Gastrocnemius medialis (tissue), 4 donors: ENCODE measurements around the gene TEX35. TPM values are rescaled to one million over a fixed set of nuclear protein-coding genes. Genes with fewer than 3 reads are reported as not detected.
"Not testable (repeated sequence)": the region's sequence is repeated elsewhere in the genome, so short reads cannot be mapped to it uniquely, and the experiment has no call there.

Source experiments
- ATAC-seq, 2 donors: fragments of 150-250 bp; one replicate each; pipeline ENCODE4 v1.9.1; 2016
- DNase-seq, 2 donors: peaks; one replicate each; pipeline ENCODE4 v3.0.0-alpha.2; 2019
- H3K27ac ChIP-seq, 4 donors: fragments of 200-600 bp; sonication (generic); 1 replicate in 1 of 4; 2 replicates in 3 of 4; pipeline ENCODE4 v1.5.1; 2016 to 2018; ENCODE audit warnings: mild to moderate bottlenecking in 2 of 4, moderate library complexity in 1 of 4
- H3K27me3 ChIP-seq, 3 donors: fragments of 200-600 bp; sonication (generic) in 2 of 3; 1 replicate in 1 of 3; 2 replicates in 2 of 3; pipeline versions ENCODE4 v1.5.1 to v1.6.0; 2016 to 2019; ENCODE audit warnings: mild to moderate bottlenecking in 1 of 3, moderate library complexity in 1 of 3
- H3K36me3 ChIP-seq, 2 donors: fragments of 200-600 bp; sonication (generic) in 1 of 2; one replicate each; pipeline ENCODE4 v1.5.1; 2017 to 2018
- H3K4me1 ChIP-seq, 2 donors: fragments of 200-600 bp; sonication (generic) in 1 of 2; one replicate each; pipeline ENCODE4 v1.5.1; 2016 to 2017; ENCODE audit warnings: mild to moderate bottlenecking in 2 of 2
- H3K4me3 ChIP-seq, 4 donors: fragments of 200-600 bp; sonication (generic) in 3 of 4; 1 replicate in 1 of 4; 2 replicates in 3 of 4; pipeline ENCODE4 v1.5.1; 2016 to 2019; ENCODE audit warnings: mild to moderate bottlenecking in 2 of 4
- H3K9me3 ChIP-seq, 3 donors: fragments of 200-600 bp; sonication (generic) in 2 of 3; 1 replicate in 1 of 3; 2 replicates in 2 of 3; pipeline ENCODE4 v1.5.1; 2016 to 2019
- POLR2A ChIP-seq, 2 donors: fragments of 450-650 bp; IDR thresholded peaks; one replicate each; pipeline ENCODE4 v1.6.1; 2017; ENCODE audit warnings: antibody characterized with exemption in 2 of 2, mild to moderate bottlenecking in 2 of 2, moderate library complexity in 2 of 2
- in situ Hi-C, 4 donors: fragments of 200-750 bp; cut with MboI; loops; one replicate each; pipeline versions ENCODE4 v1.15.0 to v1.8.0; 2017; ENCODE audit warnings: low sequenced_read_pairs in 4 of 4
- intact Hi-C: fragments of 100-400 bp; cut with DNase I; formaldehyde crosslinking; loops from one replicate; pipeline ENCODE4 v1.15.1; 2023; ENCODE audit warnings: low total_unique reads
- total RNA-seq, 4 donors: library from RNA; depleted of rRNA; stranded (reverse); fragments of >200 nt; gene quantifications; one replicate each; pipeline versions ENCODE4 v1.1.0 to v1.2.3, GENCODE V29; 2016
- TF ChIP-seq, protein P1 (sequence below), 5 experiments: fragments of 450-650 bp in 3 of 5; fragments of 200-600 bp in 2 of 5; sonication (generic) in 2 of 5; IDR thresholded peaks in 4 of 5; conservative IDR thresholded peaks in 1 of 5; 1 replicate in 4 of 5; 2 replicates in 1 of 5; pipeline ENCODE4 v1.5.1; 2016 to 2019; ENCODE audit warnings: antibody characterized with exemption in 5 of 5, mild to moderate bottlenecking in 3 of 5, moderate library complexity in 3 of 5

Gene TEX35
- total RNA-seq, 4 donors from 2014 or later: not detected

DNA sequence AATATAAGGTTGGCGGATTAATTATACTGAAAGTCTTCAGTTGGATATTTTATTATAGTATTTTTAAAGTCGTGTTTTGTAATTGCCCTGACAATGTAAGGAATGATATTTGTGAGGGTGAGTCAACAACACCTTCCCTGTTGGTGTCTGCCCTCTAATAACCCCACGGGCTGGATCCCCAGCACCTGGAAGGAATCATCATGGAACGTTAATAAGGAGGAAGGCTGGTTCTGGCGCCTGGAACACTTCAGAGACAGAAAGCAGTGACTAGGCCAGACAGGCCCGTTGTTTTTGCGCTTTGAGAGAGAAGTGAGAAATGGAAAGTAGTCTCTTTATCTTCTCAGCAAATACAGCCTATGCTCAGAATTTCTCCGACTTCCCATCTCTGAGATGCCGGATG, 31.6 kb downstream of the TEX35 start:
- intact Hi-C loops (loop anchor here (10.0 kb wide), 1 partner anchor 180 kb away; the partner anchor contains the start of gene RALGPS2), in situ Hi-C loops (loop anchor here in 3 of 4 donors (25.0 kb wide), 2 partner anchors 468 to 818 kb away; partner anchors contain the start of gene AXDND1 (in 2 of the 3))
- no peaks in the 10 kb centered on the region for H3K9me3 ChIP-seq
- TF ChIP-seq POLR2A (IDR thresholded peaks at IDR 0.05): no peak
- TF ChIP-seq, protein P1, sequence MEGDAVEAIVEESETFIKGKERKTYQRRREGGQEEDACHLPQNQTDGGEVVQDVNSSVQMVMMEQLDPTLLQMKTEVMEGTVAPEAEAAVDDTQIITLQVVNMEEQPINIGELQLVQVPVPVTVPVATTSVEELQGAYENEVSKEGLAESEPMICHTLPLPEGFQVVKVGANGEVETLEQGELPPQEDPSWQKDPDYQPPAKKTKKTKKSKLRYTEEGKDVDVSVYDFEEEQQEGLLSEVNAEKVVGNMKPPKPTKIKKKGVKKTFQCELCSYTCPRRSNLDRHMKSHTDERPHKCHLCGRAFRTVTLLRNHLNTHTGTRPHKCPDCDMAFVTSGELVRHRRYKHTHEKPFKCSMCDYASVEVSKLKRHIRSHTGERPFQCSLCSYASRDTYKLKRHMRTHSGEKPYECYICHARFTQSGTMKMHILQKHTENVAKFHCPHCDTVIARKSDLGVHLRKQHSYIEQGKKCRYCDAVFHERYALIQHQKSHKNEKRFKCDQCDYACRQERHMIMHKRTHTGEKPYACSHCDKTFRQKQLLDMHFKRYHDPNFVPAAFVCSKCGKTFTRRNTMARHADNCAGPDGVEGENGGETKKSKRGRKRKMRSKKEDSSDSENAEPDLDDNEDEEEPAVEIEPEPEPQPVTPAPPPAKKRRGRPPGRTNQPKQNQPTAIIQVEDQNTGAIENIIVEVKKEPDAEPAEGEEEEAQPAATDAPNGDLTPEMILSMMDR (IDR thresholded peaks at IDR 0.05 in 4 of 5, conservative IDR thresholded peaks at IDR 0.05 in 1 of 5): no peak
- no peaks in the 10 kb centered on the region for H3K36me3 ChIP-seq
- DNase-seq (no peak), ATAC-seq (no peak)
- no peak overlapping the region for H3K27ac ChIP-seq
- H3K27me3 ChIP-seq: no peaks in the 10 kb centered on the region
- H3K4me3 ChIP-seq: no peak overlapping the region
- peaks cover 4 to 13% of the 10 kb centered on the region in 2 donors for H3K4me1 ChIP-seq

DNA sequence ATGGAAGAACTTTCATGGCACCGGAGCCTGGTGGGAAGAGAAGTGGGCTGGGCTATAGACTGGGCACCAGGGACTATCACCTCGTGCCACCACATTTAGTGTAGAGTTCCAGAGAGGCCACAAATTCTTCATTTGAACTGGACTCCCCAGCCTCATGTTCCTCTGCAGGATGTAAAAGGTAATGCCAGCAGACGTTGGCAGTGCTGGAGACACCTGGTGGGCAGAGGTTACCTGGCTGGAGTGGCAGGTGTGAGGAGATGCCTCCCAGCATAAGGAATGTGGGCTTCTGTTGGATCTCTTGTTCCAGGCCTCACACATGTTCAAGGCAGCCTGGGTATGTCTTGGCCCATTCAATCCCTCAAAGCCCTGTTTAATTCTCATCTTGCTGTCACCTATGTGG, 35.2 kb downstream of the TEX35 start:
- no peaks in the 10 kb centered on the region for H3K27me3 ChIP-seq
- TF ChIP-seq, protein P1 (IDR thresholded peaks at IDR 0.05 in 4 of 5, conservative IDR thresholded peaks at IDR 0.05 in 1 of 5): no peak
- no peak for TF ChIP-seq POLR2A (IDR thresholded peaks at IDR 0.05)
- H3K9me3 ChIP-seq: no peaks in the 10 kb centered on the region
- no peaks in the 10 kb centered on the region for H3K36me3 ChIP-seq
- DNase-seq (no peak), ATAC-seq (no peak)
- H3K4me3 ChIP-seq: no peak overlapping the region
- intact Hi-C loops (loop anchor here (10.0 kb wide), 1 partner anchor 177 kb away; the partner anchor contains the start of gene RALGPS2), in situ Hi-C loops (loop anchor here in 3 of 4 donors (25.0 kb wide), 2 partner anchors 464 to 814 kb away; partner anchors contain the start of gene AXDND1 (in 2 of the 3))
- no peak overlapping the region for H3K27ac ChIP-seq
- peaks cover 0 to under 1% of the 10 kb centered on the region in 2 donors for H3K4me1 ChIP-seq

DNA sequence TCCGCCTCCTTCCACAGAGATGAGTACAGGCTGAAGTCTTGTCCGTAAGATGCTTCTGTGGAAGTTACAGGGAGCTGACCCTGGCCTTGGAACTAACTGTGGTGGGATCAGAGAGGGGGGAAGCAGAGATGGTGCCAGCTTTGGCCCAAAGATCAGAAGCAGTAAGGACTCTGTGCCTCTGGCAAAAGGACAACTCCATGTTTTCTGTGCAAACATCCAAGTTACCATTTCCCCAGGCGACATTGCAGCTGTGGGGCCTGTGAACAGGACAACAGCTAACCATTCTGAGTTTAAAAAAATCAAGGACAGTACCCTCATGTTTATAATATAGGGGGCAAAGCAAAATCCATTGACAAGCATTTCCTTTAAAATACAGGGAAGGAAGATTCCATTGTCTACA, 38.4 kb downstream of the TEX35 start:
- intact Hi-C loops (no loop called here), in situ Hi-C loops (no loop called here)
- no peak overlapping the region for H3K27ac ChIP-seq
- no peak for TF ChIP-seq POLR2A (IDR thresholded peaks at IDR 0.05)
- TF ChIP-seq, protein P1 (IDR thresholded peaks at IDR 0.05 in 4 of 5, conservative IDR thresholded peaks at IDR 0.05 in 1 of 5): no peak
- ATAC-seq: no peak
- H3K27me3 ChIP-seq: no peaks in the 10 kb centered on the region
- H3K4me3 ChIP-seq: no peak overlapping the region
- no peak for DNase-seq
- no peaks in the 10 kb centered on the region for H3K36me3 ChIP-seq
- no peaks in the 10 kb centered on the region for H3K9me3 ChIP-seq
- H3K4me1 ChIP-seq: no peaks in the 10 kb centered on the region

DNA sequence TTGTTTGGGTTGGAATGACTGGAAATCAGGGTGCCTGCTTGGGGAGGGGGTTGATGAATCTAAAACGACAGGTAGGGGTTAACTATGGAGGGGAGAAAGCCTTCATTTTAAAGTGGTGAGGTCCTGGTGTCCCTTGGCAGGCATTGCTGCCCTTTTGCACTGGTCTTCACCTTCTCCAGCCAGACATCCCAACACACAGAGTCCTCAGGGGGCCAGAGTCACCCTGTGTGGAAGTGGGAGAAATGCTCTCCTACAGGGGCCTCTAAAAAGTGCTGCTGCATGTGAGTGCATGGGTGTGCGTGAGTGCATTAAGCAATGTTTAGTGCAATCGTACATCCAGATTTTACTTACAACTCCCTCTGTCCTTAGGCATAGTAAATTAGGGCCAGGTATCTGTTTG, 39.0 kb downstream of the TEX35 start:
- DNase-seq (no peak), ATAC-seq (no peak)
- in situ Hi-C loops: no loop called here
- Histone ChIP-seq H3K27me3 (no peaks in the 10 kb centered on the region), H3K27ac (no peak overlapping the region), H3K4me3 (no peak overlapping the region), H3K9me3 (no peaks in the 10 kb centered on the region), H3K36me3 (no peaks in the 10 kb centered on the region), H3K4me1 (no peaks in the 10 kb centered on the region)
- intact Hi-C loops: no loop called here
- TF ChIP-seq POLR2A (IDR thresholded peaks at IDR 0.05): no peak
- TF ChIP-seq, protein P1 (IDR thresholded peaks at IDR 0.05 in 4 of 5, conservative IDR thresholded peaks at IDR 0.05 in 1 of 5): no peak

DNA sequence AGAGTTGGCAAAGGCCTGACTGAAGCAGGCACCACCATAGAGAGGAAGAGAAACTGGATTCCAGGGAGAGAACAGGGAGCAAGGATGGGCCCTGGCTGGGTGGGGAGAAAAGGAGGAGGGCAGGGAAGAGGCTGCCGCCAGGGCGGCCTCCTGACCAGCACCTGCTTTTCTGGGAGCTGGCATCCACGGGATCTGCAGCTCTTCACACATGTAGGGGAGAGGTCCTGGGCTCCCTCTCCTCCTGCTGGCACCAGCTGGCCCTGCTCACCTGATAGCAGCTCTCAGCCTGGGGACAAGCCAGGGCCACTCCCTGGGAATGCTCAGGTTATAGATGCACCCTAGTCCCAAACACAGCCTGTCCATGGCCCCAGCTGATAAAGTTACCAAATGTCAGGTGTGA, 39.9 kb downstream of the TEX35 start:
- no peaks in the 10 kb centered on the region for H3K9me3 ChIP-seq
- H3K27me3 ChIP-seq: no peaks in the 10 kb centered on the region
- TF ChIP-seq, protein P1 (IDR thresholded peaks at IDR 0.05 in 4 of 5, conservative IDR thresholded peaks at IDR 0.05 in 1 of 5): no peak
- in situ Hi-C loops: no loop called here
- no peaks in the 10 kb centered on the region for H3K4me1 ChIP-seq
- H3K27ac ChIP-seq: no peak overlapping the region
- no peak overlapping the region for H3K4me3 ChIP-seq
- intact Hi-C loops: no loop called here
- H3K36me3 ChIP-seq: no peaks in the 10 kb centered on the region
- DNase-seq (no peak), ATAC-seq (no peak)

DNA sequence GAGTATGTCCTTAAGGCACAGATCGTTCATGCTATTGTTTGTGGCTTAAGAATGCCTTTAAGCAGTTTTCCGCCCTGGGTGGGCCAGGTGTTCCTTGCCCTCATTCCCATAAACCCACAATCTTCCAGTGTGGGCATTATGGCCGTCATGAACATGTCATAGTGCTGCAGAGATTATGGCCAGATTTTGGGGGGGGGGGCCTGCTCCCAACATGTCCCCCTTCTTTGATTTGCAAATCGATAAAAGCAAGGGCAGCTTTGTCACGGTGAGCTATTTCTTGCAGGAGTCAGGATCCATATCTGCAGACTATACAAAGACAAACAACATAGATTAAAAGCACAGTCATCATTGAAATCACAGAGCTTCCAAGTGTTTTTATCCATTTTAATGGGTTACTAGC, 41.4 kb downstream of the TEX35 start:
- DNase-seq, ATAC-seq, intact Hi-C loops, H3K9me3 ChIP-seq, in situ Hi-C loops, H3K4me3 ChIP-seq, H3K36me3 ChIP-seq, H3K27ac ChIP-seq, H3K27me3 ChIP-seq, H3K4me1 ChIP-seq: not testable (repeated sequence)

DNA sequence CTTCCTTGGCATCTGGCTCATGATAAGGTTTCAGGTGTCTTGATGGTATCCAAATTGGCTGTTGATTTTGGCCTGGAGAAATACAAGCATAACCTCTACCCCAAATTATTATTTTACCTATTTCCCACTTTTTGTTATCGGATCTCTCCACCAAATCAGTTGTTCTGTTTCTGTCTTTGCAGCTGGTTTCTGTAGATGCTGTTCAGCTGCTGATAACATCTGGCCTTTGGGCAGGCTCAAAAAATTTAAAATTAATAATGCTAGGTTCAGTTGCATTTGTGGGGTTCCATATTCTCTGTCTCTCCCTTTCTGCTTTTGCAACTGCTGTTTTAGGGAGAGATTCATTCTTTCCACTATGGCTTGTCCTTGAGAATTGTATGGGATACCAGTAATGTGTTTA, 42.7 kb downstream of the TEX35 start:
- in situ Hi-C loops, H3K4me3 ChIP-seq, intact Hi-C loops, H3K27me3 ChIP-seq, H3K9me3 ChIP-seq, H3K36me3 ChIP-seq, ATAC-seq, DNase-seq, H3K4me1 ChIP-seq, H3K27ac ChIP-seq: not testable (repeated sequence)
